ENCODE results near the gene SGSH.

DNA sequence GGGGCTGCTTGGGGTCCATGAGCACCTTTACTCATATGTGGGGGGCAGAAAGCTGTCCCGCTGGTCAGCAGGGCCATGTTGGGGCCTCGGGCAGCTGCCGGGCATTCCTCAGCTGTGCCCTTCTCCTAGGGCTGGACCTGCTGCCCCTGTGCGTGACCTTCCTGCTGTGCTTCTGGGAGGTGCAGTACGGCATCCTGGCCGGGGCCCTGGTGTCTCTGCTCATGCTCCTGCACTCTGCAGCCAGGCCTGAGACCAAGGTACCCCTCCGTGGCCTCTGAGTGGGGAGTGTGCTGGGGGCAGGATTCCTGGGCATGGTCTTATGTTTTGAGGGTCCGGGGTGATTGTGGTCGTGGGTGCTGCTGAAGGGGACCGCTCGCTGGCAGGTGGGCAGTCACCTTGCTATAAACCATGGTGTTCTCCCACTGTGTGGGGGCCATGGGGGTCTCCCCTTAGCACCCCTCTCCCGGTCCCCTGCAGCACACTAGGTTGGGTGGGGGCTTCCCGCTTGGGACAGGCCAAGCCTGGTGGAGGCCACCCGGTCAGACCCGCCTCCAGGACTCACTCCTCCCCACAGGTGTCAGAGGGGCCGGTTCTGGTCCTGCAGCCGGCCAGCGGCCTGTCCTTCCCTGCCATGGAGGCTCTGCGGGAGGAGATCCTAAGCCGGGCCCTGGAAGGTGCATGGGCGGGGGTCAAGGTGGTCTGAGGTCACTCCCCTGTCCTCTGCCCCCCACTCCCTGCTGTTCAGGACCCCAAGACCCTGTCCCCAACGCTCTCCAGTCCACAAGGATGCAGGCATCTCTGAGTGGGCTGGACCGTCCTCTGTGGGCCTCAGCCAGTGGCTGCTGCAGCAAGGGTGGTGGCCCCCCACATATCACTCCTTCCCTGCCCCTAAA is 28.1 kb upstream of the SGSH start:
- TF ChIP-seq, protein P1, sequence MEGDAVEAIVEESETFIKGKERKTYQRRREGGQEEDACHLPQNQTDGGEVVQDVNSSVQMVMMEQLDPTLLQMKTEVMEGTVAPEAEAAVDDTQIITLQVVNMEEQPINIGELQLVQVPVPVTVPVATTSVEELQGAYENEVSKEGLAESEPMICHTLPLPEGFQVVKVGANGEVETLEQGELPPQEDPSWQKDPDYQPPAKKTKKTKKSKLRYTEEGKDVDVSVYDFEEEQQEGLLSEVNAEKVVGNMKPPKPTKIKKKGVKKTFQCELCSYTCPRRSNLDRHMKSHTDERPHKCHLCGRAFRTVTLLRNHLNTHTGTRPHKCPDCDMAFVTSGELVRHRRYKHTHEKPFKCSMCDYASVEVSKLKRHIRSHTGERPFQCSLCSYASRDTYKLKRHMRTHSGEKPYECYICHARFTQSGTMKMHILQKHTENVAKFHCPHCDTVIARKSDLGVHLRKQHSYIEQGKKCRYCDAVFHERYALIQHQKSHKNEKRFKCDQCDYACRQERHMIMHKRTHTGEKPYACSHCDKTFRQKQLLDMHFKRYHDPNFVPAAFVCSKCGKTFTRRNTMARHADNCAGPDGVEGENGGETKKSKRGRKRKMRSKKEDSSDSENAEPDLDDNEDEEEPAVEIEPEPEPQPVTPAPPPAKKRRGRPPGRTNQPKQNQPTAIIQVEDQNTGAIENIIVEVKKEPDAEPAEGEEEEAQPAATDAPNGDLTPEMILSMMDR (conservative IDR thresholded peaks at IDR 0.05): no peak
- no peak for TF ChIP-seq ZFX (IDR thresholded peaks at IDR 0.05)
